Kidney (tissue), 14 donors: ENCODE data around the gene MAML1. TPM values are rescaled to one million over a fixed set of nuclear protein-coding genes. Genes with fewer than 3 reads are reported as not detected.

Experiments used
- DNase-seq, 5 donors: peaks; one replicate each; pipeline ENCODE4 v3.0.0-alpha.2; 2013 to 2020
- FAIRE-seq: peaks from 2 replicates; lab custom pipeline; 2012; peaks lifted over from hg19 to GRCh38; lab: Jason Lieb, UNC
- H3K27ac ChIP-seq, 2 donors: one replicate each; pipeline ENCODE4 v1.7.0; 2013; ENCODE audit warnings: low read depth in 2 of 2, low read length in 2 of 2, inconsistent platforms in 1 of 2
- H3K27me3 ChIP-seq: one replicate; pipeline ENCODE4 v1.7.1; 2013; ENCODE audit warnings: low read length, inconsistent platforms; ENCODE audit not compliant: control insufficient read depth, insufficient read depth
- H3K36me3 ChIP-seq, 3 donors: one replicate each; pipeline versions ENCODE4 v1.7.0 to v1.7.1; 2013; ENCODE audit warnings: low read length in 3 of 3, control low read depth in 1 of 3, inconsistent platforms in 1 of 3; ENCODE audit not compliant: insufficient read depth in 3 of 3, control insufficient read depth in 2 of 3
- H3K4me1 ChIP-seq, 3 donors: one replicate each; pipeline versions ENCODE4 v1.7.0 to v1.7.1; 2013; ENCODE audit warnings: low read length in 3 of 3, inconsistent platforms in 1 of 3, low read depth in 1 of 3; ENCODE audit not compliant: control insufficient read depth in 2 of 3, insufficient read depth in 2 of 3
- H3K4me3 ChIP-seq, 3 donors: one replicate each; pipeline versions ENCODE4 v1.7.0 to v1.8.1; 2013; ENCODE audit warnings: low read length in 3 of 3, control low read depth in 1 of 3, inconsistent platforms in 1 of 3
- H3K9ac ChIP-seq, 3 donors: one replicate each; pipeline versions ENCODE4 v1.7.0 to v1.7.1; 2013; ENCODE audit warnings: low read length in 3 of 3, control low read depth in 1 of 3, inconsistent platforms in 1 of 3
- H3K9me3 ChIP-seq, 3 donors: one replicate each; pipeline versions ENCODE4 v1.7.0 to v1.7.1; 2013; ENCODE audit warnings: low read length in 3 of 3, control low read depth in 1 of 3, inconsistent platforms in 1 of 3; ENCODE audit not compliant: control insufficient read depth in 2 of 3, insufficient read depth in 1 of 3
- CTCF ChIP-seq: IDR thresholded peaks from 3 replicates; pipeline ENCODE4 v1.5.1; 2012; ENCODE audit warnings: mild to moderate bottlenecking, moderate library complexity, borderline replicate concordance; ENCODE audit not compliant: insufficient read depth; ENCODE audit errors: extremely low read depth
- intact Hi-C: fragments of 100-400 bp; cut with DNase I; formaldehyde crosslinking; loops from one replicate; pipeline ENCODE4 v1.11.1; 2022
- polyA plus RNA-seq: library from polyadenylated mRNA; stranded (reverse); fragments of 350-450 nt; fragmentation: Illumina TruSeq; extraction: RNeasy Lipid Tissue Mini Kit (QIAGEN cat#74804); gene quantifications from one replicate; pipeline ENCODE4 v1.2.3, GENCODE V29; 2014; ENCODE audit warnings: low read depth, low replicate concordance; ENCODE audit not compliant: insufficient read depth
- total RNA-seq: library from RNA; stranded (reverse); fragmentation: NEBNext Ultra II Directional; extraction: Animal tissue kit (Norgen Biotek cat#: 25700); gene quantifications from one replicate; pipeline ENCODE4 v1.2.1, GENCODE V29; 2021
- donor health status: control.
- donor health status: control.
- donor health status: control.
- donor health status: control.
- donor health status: control.
- donor health status: DM: yes; HTN: yes; CAD: no.
- donor health status: Normal renal cell carcinoma (clear cell type).

The MAML1 gene
- total and polyA plus RNA-seq, 2 donors from 2014 or later, result 5.3 to 26.8 TPM

- no peak for DNase-seq
- Histone ChIP-seq H3K9ac (no peak overlapping the region), H3K27me3 (no peaks in the 10 kb centered on the region), H3K36me3 (peaks cover 0 to 3% (median 2%) of the 10 kb centered on the region in 3 donors), H3K4me3 (no peak overlapping the region), H3K4me1 (peaks cover 0 to 42% (median 32%) of the 10 kb centered on the region in 3 donors), H3K27ac (no peak overlapping the region), H3K9me3 (no peaks in the 10 kb centered on the region)
- no peak for FAIRE-seq
- TF ChIP-seq CTCF, result no peak
- intact Hi-C loops, result no loop called here
Observed at GRCh38 chr5:179762781-179763176, 30.2 kb downstream of the MAML1 start.

- H3K9ac ChIP-seq, result peak overlapping the region in 1 of 3 donors; percentile 15
- H3K36me3 ChIP-seq, result peaks cover 0 to 3% (median 2%) of the 10 kb centered on the region in 3 donors
- intact Hi-C loops, result no loop called here
- FAIRE-seq (peak; percentile 84), DNase-seq (peak in 4 of 5 donors; percentile 65 to 94 (median 80))
- H3K27ac ChIP-seq, result no peak overlapping the region
- no peaks in the 10 kb centered on the region for H3K27me3 ChIP-seq
- TF ChIP-seq CTCF, result peak; percentile 91
- H3K4me3 ChIP-seq, result no peak overlapping the region
- H3K4me1 ChIP-seq, result peaks cover 0 to 43% (median 34%) of the 10 kb centered on the region in 3 donors
- H3K9me3 ChIP-seq, result no peaks in the 10 kb centered on the region
Observed at GRCh38 chr5:179763215-179763945, 30.8 kb downstream of the MAML1 start.

- no peak for TF ChIP-seq CTCF
- peaks cover 0 to 45% (median 37%) of the 10 kb centered on the region in 3 donors for H3K4me1 ChIP-seq
- H3K4me3 ChIP-seq, result no peak overlapping the region
- no peak overlapping the region for H3K9ac ChIP-seq
- no peaks in the 10 kb centered on the region for H3K27me3 ChIP-seq
- no peak overlapping the region for H3K27ac ChIP-seq
- intact Hi-C loops, result no loop called here
- H3K36me3 ChIP-seq, result peaks cover 0 to 4% (median 4%) of the 10 kb centered on the region in 3 donors
- H3K9me3 ChIP-seq, result no peaks in the 10 kb centered on the region
- FAIRE-seq (no peak), DNase-seq (no peak)
Observed at GRCh38 chr5:179764056-179764455, 31.4 kb downstream of the MAML1 start.
